Transverse colon (tissue), 4 donors: ENCODE results near the gene JSRP1. TPM values are rescaled to one million over a fixed set of nuclear protein-coding genes. Genes with fewer than 3 reads are reported as not detected.

Experiments
- DNase-seq: peaks from one replicate; pipeline ENCODE4 v3.0.0-alpha.2; 2019
- H3K27ac ChIP-seq, 4 donors: fragments of 200-600 bp; sonication (generic); 2 replicates each; pipeline ENCODE4 v1.5.1; 2016 to 2018; ENCODE audit warnings: inconsistent platforms in 4 of 4
- H3K27me3 ChIP-seq: fragments of 200-600 bp; sonication (generic); 2 replicates; pipeline ENCODE4 v1.5.1; 2017; ENCODE audit warnings: inconsistent platforms
- H3K36me3 ChIP-seq, 4 donors: fragments of 200-600 bp; sonication (generic); 2 replicates each; pipeline ENCODE4 v1.5.1; 2017 to 2019; ENCODE audit warnings: inconsistent platforms in 4 of 4
- H3K4me1 ChIP-seq, 4 donors: fragments of 200-600 bp; sonication (generic); 2 replicates each; pipeline ENCODE4 v1.5.1; 2017 to 2020; ENCODE audit warnings: inconsistent platforms in 4 of 4
- H3K4me3 ChIP-seq, 4 donors: fragments of 200-600 bp; sonication (generic); 1 replicate in 1 of 4; 2 replicates in 3 of 4; pipeline versions ENCODE4 v1.5.1 to v1.6.1; 2017 to 2019; ENCODE audit warnings: inconsistent platforms in 4 of 4
- H3K9me3 ChIP-seq, 2 donors: fragments of 200-600 bp; sonication (generic); 2 replicates each; pipeline ENCODE4 v1.5.1; 2017 to 2019; ENCODE audit warnings: inconsistent platforms in 2 of 2
- CTCF ChIP-seq, 5 experiments: fragments of 200-600 bp in 3 of 5; fragments of 450-650 bp in 2 of 5; sonication (generic) in 3 of 5; IDR thresholded peaks; 1 replicate in 2 of 5; 2 replicates in 3 of 5; pipeline ENCODE4 v1.5.1; 2016 to 2017; ENCODE audit warnings: antibody characterized with exemption in 5 of 5, inconsistent platforms in 3 of 5, mild to moderate bottlenecking in 2 of 5, moderate library complexity in 1 of 5
- EP300 ChIP-seq: sonication (generic); formaldehyde crosslinking; IDR thresholded peaks from one replicate; pipeline ENCODE4 v1.6.1; 2017; ENCODE audit warnings: antibody characterized with exemption, low read depth
- POLR2A ChIP-seq: fragments of 450-650 bp; IDR thresholded peaks from one replicate; pipeline ENCODE4 v1.6.1; 2016; ENCODE audit warnings: antibody characterized with exemption, mild to moderate bottlenecking, moderate library complexity
- POLR2AphosphoS5 ChIP-seq, 3 donors: sonication (generic); formaldehyde crosslinking; IDR thresholded peaks; one replicate each; pipeline ENCODE4 v1.6.1; 2016; ENCODE audit warnings: antibody characterized with exemption in 3 of 3
- WGBS, 2 donors: methylation state at CpG; one replicate each; pipeline ENCODE4 v1.1.5; 2018; ENCODE audit warnings: low coverage in 1 of 2; 5-methylcytosine and 5-hydroxymethylcytosine counted together
- in situ Hi-C, 4 donors: fragments of 200-750 bp; cut with MboI; loops; one replicate each; pipeline versions ENCODE4 v1.15.0 to v1.15.1; 2017; ENCODE audit warnings: low sequenced_read_pairs in 3 of 4, low pct_ligation_motif_present in 1 of 4, low pct_unique_long_range_greater_than_20kb in 1 of 4
- intact Hi-C: fragments of 100-400 bp; cut with DNase I; formaldehyde crosslinking; loops from one replicate; pipeline ENCODE4 v1.15.1; 2023; ENCODE audit warnings: low total_unique reads
- total RNA-seq, 4 donors: library from RNA; depleted of rRNA; stranded (reverse); fragments of >200 nt; gene quantifications; one replicate each; pipeline ENCODE4 v1.1.0, GENCODE V29; 2016

Gene JSRP1
- total RNA-seq, 4 donors from 2014 or later: 5.6 TPM; not detected in 3

GRCh38 chr19:2302319-2303210 lies 46.3 kb upstream of the JSRP1 start:
- Histone ChIP-seq H3K9me3 (no peaks in the 10 kb centered on the region), H3K36me3 (no peaks in the 10 kb centered on the region), H3K27me3 (peaks cover 59% of the 10 kb centered on the region), H3K4me3 (peak overlapping the region in 1 of 4 donors; percentile 0), H3K27ac (no peak overlapping the region), H3K4me1 (peaks cover 3 to 12% (median 9%) of the 10 kb centered on the region in 4 donors)
- 23 to 61% methylated on average over 4 to 46 of the region's 62 CpGs for WGBS, 2 donors
- intact Hi-C loops: no loop called here
- no peak for TF ChIP-seq POLR2A
- no peak for TF ChIP-seq EP300
- no peak for TF ChIP-seq CTCF (IDR thresholded peaks at IDR 0.05)
- no peak for TF ChIP-seq POLR2AphosphoS5 (IDR thresholded peaks at IDR 0.05)
- in situ Hi-C loops: loop anchor here in 1 of 4 donors (25.0 kb wide), 1 partner anchor 310 kb away; no protein-coding TSS in a partner anchor
- DNase-seq: peak; percentile 52

GRCh38 chr19:2300533-2300932 lies 44.3 kb upstream of the JSRP1 start:
- intact Hi-C loops: no loop called here
- no peak for DNase-seq
- in situ Hi-C loops: loop anchor here in 1 of 4 donors (25.0 kb wide), 1 partner anchor 312 kb away; no protein-coding TSS in a partner anchor
- H3K36me3 ChIP-seq: no peaks in the 10 kb centered on the region
- peaks cover 3 to 12% (median 9%) of the 10 kb centered on the region in 4 donors for H3K4me1 ChIP-seq
- 72 to 77% methylated on average over 9 to 17 of the region's 17 CpGs for WGBS, 2 donors
- H3K27me3 ChIP-seq: peaks cover 50% of the 10 kb centered on the region
- H3K27ac ChIP-seq: no peak overlapping the region
- TF ChIP-seq CTCF (IDR thresholded peaks at IDR 0.05) (no peak), POLR2AphosphoS5 (IDR thresholded peaks at IDR 0.05) (no peak), EP300 (no peak)
- H3K4me3 ChIP-seq: no peak overlapping the region
- no peaks in the 10 kb centered on the region for H3K9me3 ChIP-seq

- Histone ChIP-seq H3K4me1 (peaks cover 3 to 19% (median 11%) of the 10 kb centered on the region in 4 donors), H3K27ac (no peak overlapping the region), H3K4me3 (no peak overlapping the region), H3K27me3 (peaks cover 67% of the 10 kb centered on the region), H3K9me3 (no peaks in the 10 kb centered on the region), H3K36me3 (no peaks in the 10 kb centered on the region)
- in situ Hi-C loops (loop anchor here in 2 of 4 donors (25.0 kb wide), 1 partner anchor 91 kb away; no protein-coding TSS in a partner anchor), intact Hi-C loops (no loop called here)
- DNase-seq: no peak
- 75% methylated on average over 16 of the region's 16 CpGs; no CpG with 5 or more reads in 1 of the 2 donors for WGBS, 2 donors
- TF ChIP-seq EP300: no peak
- no peak for TF ChIP-seq POLR2AphosphoS5 (IDR thresholded peaks at IDR 0.05)
- no peak for TF ChIP-seq CTCF (IDR thresholded peaks at IDR 0.05)
- TF ChIP-seq POLR2A: no peak
Measured at GRCh38 chr19:2296141-2296540, 39.9 kb upstream of the JSRP1 start.

- Histone ChIP-seq H3K36me3 (no peaks in the 10 kb centered on the region), H3K9me3 (no peaks in the 10 kb centered on the region), H3K27ac (peak overlapping the region; percentile 37 to 72 (median 50)), H3K4me3 (peak overlapping the region in 1 of 4 donors; percentile 21), H3K4me1 (peaks cover 8 to 32% (median 22%) of the 10 kb centered on the region in 4 donors), H3K27me3 (peaks cover 73% of the 10 kb centered on the region)
- DNase-seq: no peak
- 51% methylated on average over 26 of the region's 26 CpGs; no CpG with 5 or more reads in 1 of the 2 donors for WGBS, 2 donors
- no peak for TF ChIP-seq EP300
- peak in 2 of 3 donors; percentile 61 to 80 for TF ChIP-seq POLR2AphosphoS5 (IDR thresholded peaks at IDR 0.05)
- in situ Hi-C loops: loop anchor here in 2 of 4 donors (25.0 kb wide), 1 partner anchor 92 kb away; no protein-coding TSS in a partner anchor
- intact Hi-C loops: no loop called here
Measured at GRCh38 chr19:2294687-2295335, 38.6 kb upstream of the JSRP1 start.
